ENCODE measurements around the gene LLPH. TPM values are rescaled to one million over a fixed set of nuclear protein-coding genes. Genes with fewer than 3 reads are reported as not detected.

The LLPH gene
- total and polyA plus RNA-seq, 2 of the 13 experiments (the other 11 are each of a cell fraction or from before 2014, with no cell fraction given), result 4.2 to 25.6 TPM

DNA sequence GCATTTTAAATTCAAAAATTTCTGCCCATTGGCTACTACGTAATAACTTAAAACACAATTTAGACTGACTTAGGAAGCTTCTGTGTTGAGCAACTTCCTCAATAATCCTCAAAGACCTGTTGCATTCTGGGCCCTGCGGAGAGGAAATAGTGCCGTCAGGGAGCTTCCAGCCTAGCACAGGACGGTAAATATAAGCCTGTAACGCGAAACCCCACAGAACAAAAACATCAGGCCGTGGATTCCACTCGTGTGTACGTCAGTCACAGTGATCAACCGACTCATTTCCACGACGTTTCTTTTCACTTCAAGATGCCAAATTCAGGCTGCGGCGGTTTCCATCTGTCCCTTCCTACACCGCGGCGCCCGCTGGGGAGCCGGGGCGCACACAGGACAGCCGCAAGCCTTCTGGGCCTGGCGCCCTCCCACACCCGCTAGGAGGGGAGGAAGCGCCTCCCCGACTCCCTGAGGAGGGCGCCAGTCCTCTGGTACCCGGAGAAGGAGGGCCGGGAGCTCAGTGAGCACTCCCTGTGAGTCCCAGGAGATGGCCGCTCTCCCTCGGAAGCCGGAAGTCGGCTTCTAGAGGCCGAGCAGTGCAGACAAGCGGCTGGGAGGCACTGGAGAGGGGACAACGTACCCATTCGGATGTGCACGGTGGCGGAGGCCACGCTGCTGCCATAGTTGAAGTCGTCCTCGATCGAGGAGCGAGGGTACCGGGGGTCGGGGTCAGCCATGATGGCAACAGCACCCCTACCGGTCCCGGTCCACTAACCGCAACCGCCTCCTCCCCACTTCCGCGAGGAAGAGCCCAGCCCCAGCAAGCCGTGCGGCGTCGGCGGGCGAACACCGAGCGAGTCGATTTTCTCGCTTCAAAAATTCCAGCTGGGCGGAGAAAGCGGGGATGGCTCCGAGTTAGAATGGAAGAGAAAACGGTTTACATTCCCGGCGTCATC, 38.9 kb upstream of the LLPH start, which contains the start of gene TMBIM4 (continued):
- TF ChIP-seq, protein P1, sequence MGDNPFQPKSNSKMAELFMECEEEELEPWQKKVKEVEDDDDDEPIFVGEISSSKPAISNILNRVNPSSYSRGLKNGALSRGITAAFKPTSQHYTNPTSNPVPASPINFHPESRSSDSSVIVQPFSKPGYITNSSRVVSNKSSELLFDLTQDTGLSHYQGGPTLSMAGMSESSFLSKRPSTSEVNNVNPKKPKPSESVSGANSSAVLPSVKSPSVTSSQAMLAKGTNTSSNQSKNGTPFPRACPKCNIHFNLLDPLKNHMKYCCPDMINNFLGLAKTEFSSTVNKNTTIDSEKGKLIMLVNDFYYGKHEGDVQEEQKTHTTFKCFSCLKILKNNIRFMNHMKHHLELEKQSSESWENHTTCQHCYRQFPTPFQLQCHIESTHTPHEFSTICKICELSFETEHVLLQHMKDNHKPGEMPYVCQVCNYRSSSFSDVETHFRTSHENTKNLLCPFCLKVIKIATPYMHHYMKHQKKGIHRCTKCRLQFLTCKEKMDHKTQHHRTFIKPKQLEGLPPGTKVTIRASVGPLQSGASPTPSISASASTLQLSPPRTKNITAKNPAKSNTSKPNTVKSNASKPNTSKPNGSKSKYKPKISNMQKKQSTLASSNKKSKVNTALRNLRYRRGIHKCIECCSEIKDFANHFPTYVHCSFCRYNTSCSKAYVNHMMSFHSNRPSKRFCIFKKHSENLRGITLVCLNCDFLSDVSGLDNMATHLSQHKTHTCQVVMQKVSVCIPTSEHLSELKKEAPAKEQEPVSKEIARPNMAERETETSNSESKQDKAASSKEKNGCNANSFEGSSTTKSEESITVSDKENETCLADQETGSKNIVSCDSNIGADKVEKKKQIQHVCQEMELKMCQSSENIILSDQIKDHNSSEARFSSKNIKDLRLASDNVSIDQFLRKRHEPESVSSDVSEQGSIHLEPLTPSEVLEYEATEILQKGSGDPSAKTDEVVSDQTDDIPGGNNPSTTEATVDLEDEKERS (CRISPR knock-in tag; IDR thresholded peaks at IDR 0.05), result peak; percentile 47; the same call in 1 of the 2 replicates
- TF ChIP-seq ZNF331 (CRISPR knock-in tag; IDR thresholded peaks at IDR 0.05) (no peak), SIX4 (CRISPR knock-in tag; IDR thresholded peaks at IDR 0.05) (no peak), ZNF720 (CRISPR knock-in tag; IDR thresholded peaks at IDR 0.05) (no peak), HNF4A (CRISPR knock-in tag; IDR thresholded peaks at IDR 0.05) (0 out of 2 replicates have a peak, but pooled peaks have one; percentile 41), GATAD1 (CRISPR knock-in tag; IDR thresholded peaks at IDR 0.05) (peak; percentile 83), TOPORS (CRISPR knock-in tag; IDR thresholded peaks at IDR 0.05) (no peak), ZGPAT (CRISPR knock-in tag; IDR thresholded peaks at IDR 0.05) (peak; percentile 68; the same call in 1 of the 2 replicates), ZNF335 (CRISPR knock-in tag; IDR thresholded peaks at IDR 0.05) (peak; percentile 63; the same call in 1 of the 2 replicates), TMF1 (CRISPR knock-in tag; IDR thresholded peaks at IDR 0.05; ENCODE audit: low read depth) (no peak), SP4 (CRISPR knock-in tag; IDR thresholded peaks at IDR 0.05) (peak; percentile 45; the same call in 1 of the 2 replicates), STAG1 (CRISPR knock-in tag; IDR thresholded peaks at IDR 0.05) (no peak; the same call in 1 of the 2 replicates), AKNA (CRISPR knock-in tag; IDR thresholded peaks at IDR 0.05; ENCODE audit: borderline replicate concordance) (peak; percentile 71; the same call in 1 of the 2 replicates), ZNF766 (CRISPR knock-in tag; IDR thresholded peaks at IDR 0.05; ENCODE audit: borderline replicate concordance) (0 out of 2 replicates have a peak, but pooled peaks have one; percentile 74)
- TF ChIP-seq, protein P2, sequence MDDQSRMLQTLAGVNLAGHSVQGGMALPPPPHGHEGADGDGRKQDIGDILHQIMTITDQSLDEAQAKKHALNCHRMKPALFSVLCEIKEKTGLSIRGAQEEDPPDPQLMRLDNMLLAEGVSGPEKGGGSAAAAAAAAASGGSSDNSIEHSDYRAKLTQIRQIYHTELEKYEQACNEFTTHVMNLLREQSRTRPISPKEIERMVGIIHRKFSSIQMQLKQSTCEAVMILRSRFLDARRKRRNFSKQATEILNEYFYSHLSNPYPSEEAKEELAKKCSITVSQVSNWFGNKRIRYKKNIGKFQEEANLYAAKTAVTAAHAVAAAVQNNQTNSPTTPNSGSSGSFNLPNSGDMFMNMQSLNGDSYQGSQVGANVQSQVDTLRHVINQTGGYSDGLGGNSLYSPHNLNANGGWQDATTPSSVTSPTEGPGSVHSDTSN (CRISPR knock-in tag; IDR thresholded peaks at IDR 0.05; ENCODE audit: borderline replicate concordance), result no peak; the same call in 1 of the 2 replicates
- TF ChIP-seq, protein P3, sequence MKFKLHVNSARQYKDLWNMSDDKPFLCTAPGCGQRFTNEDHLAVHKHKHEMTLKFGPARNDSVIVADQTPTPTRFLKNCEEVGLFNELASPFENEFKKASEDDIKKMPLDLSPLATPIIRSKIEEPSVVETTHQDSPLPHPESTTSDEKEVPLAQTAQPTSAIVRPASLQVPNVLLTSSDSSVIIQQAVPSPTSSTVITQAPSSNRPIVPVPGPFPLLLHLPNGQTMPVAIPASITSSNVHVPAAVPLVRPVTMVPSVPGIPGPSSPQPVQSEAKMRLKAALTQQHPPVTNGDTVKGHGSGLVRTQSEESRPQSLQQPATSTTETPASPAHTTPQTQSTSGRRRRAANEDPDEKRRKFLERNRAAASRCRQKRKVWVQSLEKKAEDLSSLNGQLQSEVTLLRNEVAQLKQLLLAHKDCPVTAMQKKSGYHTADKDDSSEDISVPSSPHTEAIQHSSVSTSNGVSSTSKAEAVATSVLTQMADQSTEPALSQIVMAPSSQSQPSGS (CRISPR knock-in tag; IDR thresholded peaks at IDR 0.05), result peak; percentile 12; the same call in 1 of the 2 replicates
